HepG2 (cell line): ENCODE results near the gene ZNF618. TPM values are rescaled to one million over a fixed set of nuclear protein-coding genes. Genes with fewer than 3 reads are reported as not detected.

Experiments
- ATAC-seq: fragments of 200-7000 bp; cut with Tn5 transposase; 3 replicates; pipeline ENCODE4 v1.9.1; 2020; ENCODE audit warnings: mild to moderate bottlenecking, moderate library complexity
- BruUV-seq: library from RNA; stranded (reverse); fragments of 400-500 nt; replicated peaks from 2 replicates; lab custom pipeline; 2021; lab: Mats Ljungman, UMichigan
- CTCF ChIA-PET: fragments of 300-600 bp; formaldehyde crosslinking; extraction: SDS; loops from one replicate; lab custom pipeline; 2021; ENCODE audit warnings: low total read pairs, inconsistent platforms, low intra/inter-chr PET ratio; lab: Yijun Ruan, JAX
- POLR2A ChIA-PET: fragments of 350-600 bp; sonication (Branson Sonifier 250); formaldehyde crosslinking; loops from one replicate; lab custom pipeline; 2020; ENCODE audit warnings: antibody characterized with exemption, inconsistent platforms; lab: Yijun Ruan, JAX
- DNase-seq: peaks from one replicate; pipeline ENCODE4 v3.0.0-alpha.2; 2015; ENCODE audit warnings: low spot score
- FAIRE-seq: peaks from 3 replicates; lab custom pipeline; 2011; peaks lifted over from hg19 to GRCh38; lab: Jason Lieb, UNC
- H2AFZ ChIP-seq: one replicate; pipeline ENCODE4 v1.6.1; 2011; ENCODE audit warnings: low read length, inconsistent platforms
- H3K27ac ChIP-seq: fragments of 300-600 bp; 3 replicates; pipeline ENCODE4 v1.8.0; 2011; ENCODE audit warnings: mixed run types, mild to moderate bottlenecking, mixed read lengths, low read length, inconsistent platforms; ENCODE audit not compliant: insufficient read depth; ENCODE audit errors: extremely low read length
- H3K27me3 ChIP-seq, 2 experiments: fragments of 200-600 bp in 1 of 2; 2 replicates in 1 of 2; 3 replicates in 1 of 2; pipeline versions ENCODE4 v1.6.0 to v1.8.0; 2011; ENCODE audit warnings: low read length in 2 of 2, mild to moderate bottlenecking in 2 of 2, moderate library complexity in 2 of 2, inconsistent platforms in 1 of 2; ENCODE audit not compliant: insufficient read depth in 2 of 2, control insufficient read depth in 1 of 2
- H3K36me3 ChIP-seq, 2 experiments: fragments of 200-600 bp in 1 of 2; replicated peaks in 1 of 2; 2 replicates in 1 of 2; 3 replicates in 1 of 2; pipeline versions ENCODE4 v1.5.1 to v1.8.0; 2011; ENCODE audit warnings: low read length in 2 of 2, inconsistent platforms in 1 of 2; ENCODE audit not compliant: insufficient read depth in 2 of 2, control insufficient read depth in 1 of 2
- H3K4me1 ChIP-seq: 2 replicates; pipeline ENCODE4 v1.5.1; 2012; ENCODE audit warnings: low read length, inconsistent platforms; ENCODE audit not compliant: insufficient read depth
- H3K4me2 ChIP-seq: 2 replicates; pipeline ENCODE4 v1.6.0; 2011; ENCODE audit warnings: low read depth, low read length, inconsistent platforms
- H3K4me3 ChIP-seq, 3 experiments: fragments of 200-600 bp in 1 of 3; sonication (generic), shearing (Covaris generic) in 1 of 3; replicated peaks in 1 of 3; 2 replicates each; pipeline ENCODE4 v1.5.1; 2011 to 2016; ENCODE audit warnings: low read length in 3 of 3, inconsistent platforms in 2 of 3, low read depth in 2 of 3, mild to moderate bottlenecking in 2 of 3, control low read depth in 1 of 3, mixed read lengths in 1 of 3; ENCODE audit not compliant: insufficient read depth in 1 of 3
- H3K79me2 ChIP-seq: one replicate; pipeline ENCODE4 v1.6.1; 2011; ENCODE audit warnings: low read length, inconsistent platforms; ENCODE audit not compliant: insufficient read depth
- H3K9ac ChIP-seq: 2 replicates; pipeline ENCODE4 v1.6.0; 2011; ENCODE audit warnings: mild to moderate bottlenecking, low read depth, low read length, inconsistent platforms; ENCODE audit not compliant: insufficient read depth
- H3K9me3 ChIP-seq: 2 replicates; pipeline ENCODE4 v1.5.1; 2012; ENCODE audit warnings: mild to moderate bottlenecking, low read length
- H4K20me1 ChIP-seq: 2 replicates; pipeline ENCODE4 v1.6.0; 2011; ENCODE audit warnings: inconsistent platforms, mild to moderate bottlenecking, low read length, moderate library complexity; ENCODE audit not compliant: insufficient read depth
- CBX1 ChIP-seq: IDR thresholded peaks from one replicate; pipeline ENCODE4 v1.6.1; 2016; ENCODE audit warnings: antibody characterized with exemption, low read depth
- FOXA1 ChIP-seq, 2 experiments: fragments of 450-650 bp in 1 of 2; sonication (generic) in 1 of 2; formaldehyde crosslinking in 1 of 2; IDR thresholded peaks; 2 replicates each; pipeline versions ENCODE4 v1.4.0 to v1.6.1; 2016 to 2020; ENCODE audit warnings: missing genetic modification reagents in 1 of 2
- GATAD2A ChIP-seq: IDR thresholded peaks from 2 replicates; pipeline ENCODE4 v1.6.1; 2016
- MIER2 ChIP-seq: IDR thresholded peaks from 2 replicates; pipeline ENCODE4 v1.6.1; 2016; ENCODE audit warnings: missing biosample characterization, missing genetic modification reagents
- NR3C1 ChIP-seq: sonication (generic); formaldehyde crosslinking; IDR thresholded peaks from 2 replicates; pipeline ENCODE4 v1.4.0; 2020; ENCODE audit warnings: missing genetic modification reagents
- U2AF1 ChIP-seq: fragments of 200-400 bp; formaldehyde crosslinking; optimal IDR thresholded peaks from 2 replicates; pipeline ENCODE3; 2017; ENCODE audit warnings: mild to moderate bottlenecking, low read depth, low read length
- ZNF232 ChIP-seq: sonication (generic); formaldehyde crosslinking; IDR thresholded peaks from 2 replicates; pipeline ENCODE4 v1.4.0; 2020; ENCODE audit warnings: missing genetic modification reagents, borderline replicate concordance
- ZNF296 ChIP-seq: sonication (generic); formaldehyde crosslinking; conservative IDR thresholded peaks from 2 replicates; pipeline ENCODE4 v1.5.0; 2020; ENCODE audit warnings: mild to moderate bottlenecking, missing genetic modification reagents
- ZZZ3 ChIP-seq: sonication (generic); formaldehyde crosslinking; IDR thresholded peaks from 2 replicates; pipeline ENCODE4 v1.4.0; 2020; ENCODE audit warnings: missing genetic modification reagents, mild to moderate bottlenecking, borderline replicate concordance
- WGBS: methylation state at CpG from one replicate; pipeline ENCODE4 v1.1.6; 2017; ENCODE audit warnings: low lambda C conversion rate; 5-methylcytosine and 5-hydroxymethylcytosine counted together
- in situ Hi-C: cut with HindIII; loops from 2 replicates; pipeline ENCODE4 v1.10.0; 2017; ENCODE audit warnings: low pct_unique_long_range_greater_than_20kb; ENCODE audit not compliant: extremely low pct_ligation_motif_present
- intact Hi-C: fragments of 100-400 bp; cut with micrococcal nuclease; formaldehyde crosslinking; loops from one replicate; pipeline ENCODE4 v1.10.0; 2022; ENCODE audit not compliant: unreplicated experiment
- polyA plus RNA-seq, 8 experiments: library from polyadenylated mRNA; depleted of rRNA in 3 of 8; stranded (reverse) in 7 of 8; unstranded in 1 of 8; fragments of >200 nt; fragmentation: Illumina TruSeq in 4 of 8; extraction: Trizol in 4 of 8; gene quantifications; 2 replicates each; pipeline versions ENCODE4 v1.2.1 to v1.2.3, GENCODE V29; 2011 to 2016; ENCODE audit warnings: low read depth in 4 of 8, missing spikeins in 1 of 8, mixed read lengths in 1 of 8; ENCODE audit not compliant: insufficient read depth in 1 of 8
- total RNA-seq, 5 experiments: library from RNA; depleted of rRNA; stranded (reverse); fragments of >200 nt; fragmentation: Illumina TruSeq; extraction: Trizol; gene quantifications; 2 replicates each; pipeline ENCODE4 v1.2.3, GENCODE V29; 2016; ENCODE audit warnings: low read depth in 1 of 5
- TF ChIP-seq, protein P1 (sequence below): sonication (generic); formaldehyde crosslinking; IDR thresholded peaks from 2 replicates; pipeline ENCODE4 v1.5.1; 2020; ENCODE audit warnings: missing genetic modification reagents, mild to moderate bottlenecking, borderline replicate concordance
- TF ChIP-seq, protein P2 (sequence below): sonication (generic); formaldehyde crosslinking; IDR thresholded peaks from 2 replicates; pipeline ENCODE4 v1.5.1; 2020; ENCODE audit warnings: missing genetic modification reagents, mild to moderate bottlenecking, borderline replicate concordance
- TF ChIP-seq, protein P3 (sequence below): sonication (generic); formaldehyde crosslinking; IDR thresholded peaks from 2 replicates; pipeline ENCODE4 v1.4.0; 2020; ENCODE audit warnings: missing genetic modification reagents, low read depth, mild to moderate bottlenecking, borderline replicate concordance
- TF ChIP-seq, protein P4 (sequence below): sonication (generic); formaldehyde crosslinking; IDR thresholded peaks from 2 replicates; pipeline ENCODE4 v1.5.0; 2020; ENCODE audit warnings: mild to moderate bottlenecking, missing genetic modification reagents

The ZNF618 gene
- total and polyA plus RNA-seq, 2 of the 13 experiments (the other 11 are each of a cell fraction or from before 2014, with no cell fraction given), result 0.07 TPM

DNA sequence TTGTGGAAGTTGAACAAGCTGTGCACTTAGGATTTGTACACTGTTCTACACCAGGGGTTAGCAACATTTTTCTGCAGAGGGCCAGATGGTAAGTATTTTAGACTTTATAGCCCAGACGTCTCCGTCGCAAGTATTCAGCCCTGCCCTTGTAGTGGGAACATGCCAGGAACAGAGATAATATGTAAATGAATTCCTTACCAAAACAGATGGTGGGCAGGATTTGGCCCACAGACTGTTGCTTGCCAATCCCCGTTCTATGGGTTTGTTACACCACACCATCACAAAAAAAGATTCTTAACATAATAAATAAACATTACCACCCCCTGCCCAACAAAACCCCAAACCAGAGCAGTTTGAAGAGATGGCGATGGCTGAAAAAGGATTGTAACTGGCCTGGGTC, 127.6 kb downstream of the ZNF618 start:
- FAIRE-seq (no peak), DNase-seq (no peak), ATAC-seq (no peak)
- BruUV-seq, result no TSS peak
- in situ Hi-C loops, result no loop called here
- Histone ChIP-seq H3K9ac (no peak overlapping the region), H3K27ac (no peak overlapping the region), H3K4me2 (no peak overlapping the region), H4K20me1 (no peaks in the 10 kb centered on the region), H3K79me2 (no peaks in the 10 kb centered on the region), H3K4me3 (no peak overlapping the region), H3K36me3 (no peaks in the 10 kb centered on the region), H3K27me3 (peaks cover 0 to 8% of the 10 kb centered on the region in 2 experiments; a peak in 2 of 5 replicates), H3K4me1 (no peaks in the 10 kb centered on the region), H3K9me3 (no peaks in the 10 kb centered on the region), H2AFZ (no peak overlapping the region)
- intact Hi-C loops, result no loop called here
- CTCF ChIA-PET, result no interaction called here
- WGBS, result 63% methylated on average over 5 of the region's 5 CpGs
- TF ChIP-seq ZNF296 (no peak), ZZZ3 (CRISPR knock-in tag) (no peak), NR3C1 (CRISPR knock-in tag) (no peak), CBX1 (no peak), GATAD2A (CRISPR knock-in tag) (no peak), U2AF1 (no peak), ZNF232 (CRISPR knock-in tag) (no peak), MIER2 (no peak), FOXA1 (IDR thresholded peaks at IDR 0.05) (no peak), FOXA1 (CRISPR knock-in tag; IDR thresholded peaks at IDR 0.05) (no peak)
- TF ChIP-seq, protein P1, sequence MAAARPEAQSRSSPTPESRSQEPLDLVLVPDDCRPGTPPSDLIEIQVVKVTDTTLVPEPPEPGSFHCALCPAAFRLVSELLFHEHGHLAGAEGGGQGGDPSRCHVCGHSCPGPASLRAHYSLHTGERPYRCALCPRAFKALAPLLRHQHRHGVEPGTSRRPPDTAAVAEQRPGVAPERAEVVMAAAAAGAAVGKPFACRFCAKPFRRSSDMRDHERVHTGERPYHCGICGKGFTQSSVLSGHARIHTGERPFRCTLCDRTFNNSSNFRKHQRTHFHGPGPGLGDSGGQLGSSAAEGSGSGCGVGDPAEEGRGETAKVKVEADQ (CRISPR knock-in tag), result no peak
- TF ChIP-seq, protein P2, sequence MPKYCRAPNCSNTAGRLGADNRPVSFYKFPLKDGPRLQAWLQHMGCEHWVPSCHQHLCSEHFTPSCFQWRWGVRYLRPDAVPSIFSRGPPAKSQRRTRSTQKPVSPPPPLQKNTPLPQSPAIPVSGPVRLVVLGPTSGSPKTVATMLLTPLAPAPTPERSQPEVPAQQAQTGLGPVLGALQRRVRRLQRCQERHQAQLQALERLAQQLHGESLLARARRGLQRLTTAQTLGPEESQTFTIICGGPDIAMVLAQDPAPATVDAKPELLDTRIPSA, result no peak
- TF ChIP-seq, protein P3, sequence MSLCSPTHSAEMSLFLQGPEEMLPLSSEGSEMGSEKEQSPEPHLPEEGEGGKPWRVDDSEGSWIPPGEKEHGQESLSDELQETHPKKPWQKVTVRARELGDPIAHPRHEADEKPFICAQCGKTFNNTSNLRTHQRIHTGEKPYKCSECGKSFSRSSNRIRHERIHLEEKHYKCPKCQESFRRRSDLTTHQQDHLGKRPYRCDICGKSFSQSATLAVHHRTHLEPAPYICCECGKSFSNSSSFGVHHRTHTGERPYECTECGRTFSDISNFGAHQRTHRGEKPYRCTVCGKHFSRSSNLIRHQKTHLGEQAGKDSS (CRISPR knock-in tag), result no peak
- TF ChIP-seq, protein P4, sequence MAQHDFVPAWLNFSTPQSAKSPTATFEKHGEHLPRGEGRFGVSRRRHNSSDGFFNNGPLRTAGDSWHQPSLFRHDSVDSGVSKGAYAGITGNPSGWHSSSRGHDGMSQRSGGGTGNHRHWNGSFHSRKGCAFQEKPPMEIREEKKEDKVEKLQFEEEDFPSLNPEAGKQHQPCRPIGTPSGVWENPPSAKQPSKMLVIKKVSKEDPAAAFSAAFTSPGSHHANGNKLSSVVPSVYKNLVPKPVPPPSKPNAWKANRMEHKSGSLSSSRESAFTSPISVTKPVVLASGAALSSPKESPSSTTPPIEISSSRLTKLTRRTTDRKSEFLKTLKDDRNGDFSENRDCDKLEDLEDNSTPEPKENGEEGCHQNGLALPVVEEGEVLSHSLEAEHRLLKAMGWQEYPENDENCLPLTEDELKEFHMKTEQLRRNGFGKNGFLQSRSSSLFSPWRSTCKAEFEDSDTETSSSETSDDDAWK (CRISPR knock-in tag), result no peak
- POLR2A ChIA-PET, result no interaction called here
